Lower lobe of right lung (tissue), 2 donors: Measurements from ENCODE around the gene HOMER3. TPM values are rescaled to one million over a fixed set of nuclear protein-coding genes. Genes with fewer than 3 reads are reported as not detected.

Experiments
- ATAC-seq, 2 donors: fragments of 200-7000 bp; cut with Tn5 transposase; one replicate each; pipeline ENCODE4 v1.9.1; 2020 to 2022; ENCODE audit warnings: mild to moderate bottlenecking in 2 of 2, moderate library complexity in 2 of 2
- DNase-seq: peaks from one replicate; pipeline ENCODE4 v3.0.0-alpha.2; 2020
- H3K27ac ChIP-seq: fragments of 200-600 bp; one replicate; pipeline ENCODE4 v1.8.0; 2022
- H3K27me3 ChIP-seq: fragments of 200-600 bp; one replicate; pipeline ENCODE4 v1.8.0; 2022; ENCODE audit warnings: low read depth
- H3K36me3 ChIP-seq: fragments of 200-600 bp; one replicate; pipeline ENCODE4 v1.8.0; 2022; ENCODE audit warnings: mild to moderate bottlenecking
- H3K4me1 ChIP-seq: fragments of 200-600 bp; one replicate; pipeline ENCODE4 v1.8.0; 2022
- H3K4me3 ChIP-seq: fragments of 200-600 bp; one replicate; pipeline ENCODE4 v1.8.0; 2022; ENCODE audit warnings: mild to moderate bottlenecking
- H3K9me3 ChIP-seq: fragments of 200-600 bp; one replicate; pipeline ENCODE4 v1.8.0; 2022
- CTCF ChIP-seq: fragments of 200-600 bp; IDR thresholded peaks from one replicate; pipeline ENCODE4 v1.8.0; 2022; ENCODE audit warnings: antibody characterized with exemption, mild to moderate bottlenecking
- intact Hi-C: fragments of 100-400 bp; cut with DNase I; formaldehyde crosslinking; loops from one replicate; pipeline ENCODE4 v1.11.0; 2022
- total RNA-seq: library from RNA; stranded (reverse); fragmentation: NEBNext Ultra II Directional; extraction: Animal tissue kit (Norgen Biotek cat#: 25700); gene quantifications from one replicate; pipeline ENCODE4 v1.2.1, GENCODE V29; 2021
- donor health status: DM: no; HTN: yes; CAD: no; lungs with severe emphysema.

HOMER3 gene
- total RNA-seq, 1 donor from 2014 or later: 20.5 TPM

GRCh38 chr19:18946918-18947317, 5.9 kb upstream of the HOMER3 start:
- TF ChIP-seq CTCF: no peak
- no peaks in the 10 kb centered on the region for H3K27me3 ChIP-seq
- intact Hi-C loops: no loop called here
- no peak overlapping the region for H3K4me3 ChIP-seq
- no peak for ATAC-seq
- DNase-seq: no peak
- no peaks in the 10 kb centered on the region for H3K4me1 ChIP-seq
- H3K36me3 ChIP-seq: no peaks in the 10 kb centered on the region
- no peaks in the 10 kb centered on the region for H3K9me3 ChIP-seq
- H3K27ac ChIP-seq: no peak overlapping the region

GRCh38 chr19:18946335-18946734, 5.3 kb upstream of the HOMER3 start:
- TF ChIP-seq CTCF: no peak
- intact Hi-C loops: no loop called here
- no peak overlapping the region for H3K4me3 ChIP-seq
- H3K36me3 ChIP-seq: no peaks in the 10 kb centered on the region
- no peak for ATAC-seq
- no peaks in the 10 kb centered on the region for H3K9me3 ChIP-seq
- no peak for DNase-seq
- H3K27me3 ChIP-seq: no peaks in the 10 kb centered on the region
- H3K27ac ChIP-seq: no peak overlapping the region
- H3K4me1 ChIP-seq: peaks cover 6% of the 10 kb centered on the region

- H3K27me3 ChIP-seq: no peaks in the 10 kb centered on the region
- H3K4me1 ChIP-seq: peaks cover 9% of the 10 kb centered on the region
- TF ChIP-seq CTCF: no peak
- intact Hi-C loops: no loop called here
- H3K27ac ChIP-seq: no peak overlapping the region
- H3K36me3 ChIP-seq: no peaks in the 10 kb centered on the region
- DNase-seq: no peak
- H3K4me3 ChIP-seq: no peak overlapping the region
- ATAC-seq: no peak
- no peaks in the 10 kb centered on the region for H3K9me3 ChIP-seq
Observed at GRCh38 chr19:18945297-18945696, 4.3 kb upstream of the HOMER3 start.

GRCh38 chr19:18943465-18943864, 2.4 kb upstream of the HOMER3 start:
- Histone ChIP-seq H3K9me3 (no peaks in the 10 kb centered on the region), H3K4me1 (peaks cover 14% of the 10 kb centered on the region), H3K4me3 (no peak overlapping the region), H3K36me3 (peaks cover under 1% of the 10 kb centered on the region), H3K27ac (no peak overlapping the region), H3K27me3 (no peaks in the 10 kb centered on the region)
- DNase-seq (no peak), ATAC-seq (no peak)
- TF ChIP-seq CTCF: no peak
- intact Hi-C loops: no loop called here

GRCh38 chr19:18942692-18943091, 1.7 kb upstream of the HOMER3 start:
- peaks cover 6% of the 10 kb centered on the region for H3K36me3 ChIP-seq
- intact Hi-C loops: no loop called here
- DNase-seq: no peak
- no peak overlapping the region for H3K4me3 ChIP-seq
- H3K4me1 ChIP-seq: peaks cover 14% of the 10 kb centered on the region
- no peak for ATAC-seq
- H3K27ac ChIP-seq: no peak overlapping the region
- no peak for TF ChIP-seq CTCF
- no peaks in the 10 kb centered on the region for H3K9me3 ChIP-seq
- no peaks in the 10 kb centered on the region for H3K27me3 ChIP-seq
